Measurements from ENCODE around the gene TBC1D22A.

DNA sequence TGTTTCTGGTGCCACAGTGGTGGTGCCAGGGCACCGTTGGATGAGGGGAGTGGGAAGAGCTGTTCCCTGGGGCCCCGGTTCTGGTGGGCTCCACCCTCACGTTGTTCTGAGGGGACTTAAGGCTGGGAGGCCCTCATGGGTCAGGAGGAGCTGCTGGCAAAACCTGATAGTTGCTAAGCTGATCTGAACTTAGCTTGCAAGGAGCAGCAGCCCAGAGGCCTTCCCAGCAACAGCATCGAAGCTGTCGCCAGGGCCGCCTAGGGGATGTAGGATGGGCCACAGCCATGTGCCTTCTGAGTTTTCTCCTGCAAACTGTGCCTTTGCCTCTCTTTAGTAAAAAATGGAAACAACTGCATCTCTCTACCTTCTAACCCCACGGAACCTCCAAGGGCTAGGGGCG, 240.2 kb downstream of the TBC1D22A start:
- TF ChIP-seq, protein P1, sequence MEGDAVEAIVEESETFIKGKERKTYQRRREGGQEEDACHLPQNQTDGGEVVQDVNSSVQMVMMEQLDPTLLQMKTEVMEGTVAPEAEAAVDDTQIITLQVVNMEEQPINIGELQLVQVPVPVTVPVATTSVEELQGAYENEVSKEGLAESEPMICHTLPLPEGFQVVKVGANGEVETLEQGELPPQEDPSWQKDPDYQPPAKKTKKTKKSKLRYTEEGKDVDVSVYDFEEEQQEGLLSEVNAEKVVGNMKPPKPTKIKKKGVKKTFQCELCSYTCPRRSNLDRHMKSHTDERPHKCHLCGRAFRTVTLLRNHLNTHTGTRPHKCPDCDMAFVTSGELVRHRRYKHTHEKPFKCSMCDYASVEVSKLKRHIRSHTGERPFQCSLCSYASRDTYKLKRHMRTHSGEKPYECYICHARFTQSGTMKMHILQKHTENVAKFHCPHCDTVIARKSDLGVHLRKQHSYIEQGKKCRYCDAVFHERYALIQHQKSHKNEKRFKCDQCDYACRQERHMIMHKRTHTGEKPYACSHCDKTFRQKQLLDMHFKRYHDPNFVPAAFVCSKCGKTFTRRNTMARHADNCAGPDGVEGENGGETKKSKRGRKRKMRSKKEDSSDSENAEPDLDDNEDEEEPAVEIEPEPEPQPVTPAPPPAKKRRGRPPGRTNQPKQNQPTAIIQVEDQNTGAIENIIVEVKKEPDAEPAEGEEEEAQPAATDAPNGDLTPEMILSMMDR (IDR thresholded peaks at IDR 0.05 in 2 of 3, conservative IDR thresholded peaks at IDR 0.05 in 1 of 3; ENCODE audit: control insufficient read depth in 2 of 3, extremely low read depth in 1 of 3, insufficient read depth in 1 of 3, low read depth in 3 of 3, low read length in 3 of 3) = no peak
- no peak for TF ChIP-seq BRCA1 (IDR thresholded peaks at IDR 0.05; ENCODE audit: low read depth, low read length)

All from GM12878 (cell line).